GM10248 (cell line): ENCODE data around the gene MTHFD1L.

Experiments used
- CTCF ChIA-PET: fragments of 300-600 bp; sonication (Branson Sonifier 250); formaldehyde crosslinking; extraction: SDS; loops from one replicate; lab custom pipeline; 2021; ENCODE audit warnings: antibody characterized with exemption; lab: Yijun Ruan, JAX
- POLR2A ChIA-PET: fragments of 350-650 bp; sonication (Branson Sonifier 250); formaldehyde crosslinking; extraction: SDS; loops from one replicate; lab custom pipeline; 2020; ENCODE audit warnings: antibody characterized with exemption; lab: Yijun Ruan, JAX
- DNase-seq: peaks from one replicate; pipeline ENCODE4 v3.0.0; 2012; ENCODE audit errors: extremely low spot score
- CTCF ChIP-seq: IDR thresholded peaks from 2 replicates; pipeline ENCODE4 v1.5.1; 2012; ENCODE audit warnings: mild to moderate bottlenecking, low read depth; ENCODE audit errors: extremely low read depth, missing control alignments, control extremely low read depth

MTHFD1L gene

GRCh38 chr6:150865043-150865405 is 478 bp upstream of the MTHFD1L start:
- DNase-seq, result no peak
- CTCF ChIA-PET, result interaction anchor here (0.6 to 8.1 kb wide), 14 partner anchors 9 to 459 kb away, joined by 3 to 66 read pairs (median 5); no protein-coding TSS in a partner anchor
- no peak for TF ChIP-seq CTCF
- POLR2A ChIA-PET, result interaction anchor here (1.3 kb wide), 1 partner anchor 20 kb away, joined by 4 read pairs; no protein-coding TSS in a partner anchor

- ChIA-PET POLR2A (no interaction called here), CTCF (interaction anchor here (1.8 to 8.1 kb wide), 4 partner anchors 9 to 23 kb away, joined by 13 to 66 read pairs (median 18); no protein-coding TSS in a partner anchor)
- no peak for TF ChIP-seq CTCF
- peak; percentile 91 for DNase-seq
These were observed 867 bp downstream of the MTHFD1L start for GRCh38 chr6:150866147-150866990.

GRCh38 chr6:150866991-150867501 is 1.5 kb downstream of the MTHFD1L start:
- POLR2A ChIA-PET, result no interaction called here
- no peak for TF ChIP-seq CTCF
- CTCF ChIA-PET, result interaction anchor here (3.3 to 8.1 kb wide), 3 partner anchors 9 to 23 kb away, joined by 14 to 66 read pairs (median 21); no protein-coding TSS in a partner anchor
- no peak for DNase-seq

- ChIA-PET POLR2A (no interaction called here), CTCF (interaction anchor here (1.1 to 2.0 kb wide), 5 partner anchors 11 to 474 kb away, joined by 3 to 9 read pairs (median 4); no protein-coding TSS in a partner anchor)
- TF ChIP-seq CTCF, result no peak
- no peak for DNase-seq
These were observed 3.3 kb downstream of the MTHFD1L start for GRCh38 chr6:150868759-150869158.

GRCh38 chr6:150874179-150874578 is 8.7 kb downstream of the MTHFD1L start:
- ChIA-PET POLR2A (interaction anchor here (0.6 kb wide), 1 partner anchor 93 kb away, joined by 3 read pairs; no protein-coding TSS in a partner anchor), CTCF (interaction anchor here (0.7 to 9.7 kb wide), 6 partner anchors 9 to 461 kb away, joined by 3 to 80 read pairs (median 3); partner anchors contain the start of gene MTHFD1L)
- no peak for TF ChIP-seq CTCF
- no peak for DNase-seq

- CTCF ChIA-PET, result interaction anchor here (1.4 to 9.7 kb wide), 3 partner anchors 11 to 58 kb away, joined by 4 to 80 read pairs (median 21); partner anchors contain the start of gene MTHFD1L
- DNase-seq, result no peak
- no peak for TF ChIP-seq CTCF
- POLR2A ChIA-PET, result no interaction called here
These were observed 10.3 kb downstream of the MTHFD1L start for GRCh38 chr6:150875841-150876240.
